Activated naive CD8-positive, alpha-beta T cell (primary cell): ENCODE data around the gene SLC35E2B.

ENCODE experiments used
- H3K27ac Mint-ChIP-seq: one replicate; pipeline ENCODE4 v1.8.0; 2021; ENCODE audit warnings: mixed read lengths
- H3K27me3 Mint-ChIP-seq: one replicate; pipeline ENCODE4 v1.8.0; 2021; ENCODE audit warnings: mixed read lengths
- H3K36me3 Mint-ChIP-seq: one replicate; pipeline ENCODE4 v1.8.0; 2021; ENCODE audit warnings: mixed read lengths
- H3K4me1 Mint-ChIP-seq: one replicate; pipeline ENCODE4 v1.8.0; 2021; ENCODE audit warnings: low read depth, mixed read lengths
- H3K4me3 Mint-ChIP-seq: one replicate; pipeline ENCODE4 v1.8.0; 2021; ENCODE audit warnings: mild to moderate bottlenecking, mixed read lengths
- H3K9me3 Mint-ChIP-seq: one replicate; pipeline ENCODE4 v1.8.0; 2021; ENCODE audit warnings: low read depth, mixed read lengths

SLC35E2B gene

DNA sequence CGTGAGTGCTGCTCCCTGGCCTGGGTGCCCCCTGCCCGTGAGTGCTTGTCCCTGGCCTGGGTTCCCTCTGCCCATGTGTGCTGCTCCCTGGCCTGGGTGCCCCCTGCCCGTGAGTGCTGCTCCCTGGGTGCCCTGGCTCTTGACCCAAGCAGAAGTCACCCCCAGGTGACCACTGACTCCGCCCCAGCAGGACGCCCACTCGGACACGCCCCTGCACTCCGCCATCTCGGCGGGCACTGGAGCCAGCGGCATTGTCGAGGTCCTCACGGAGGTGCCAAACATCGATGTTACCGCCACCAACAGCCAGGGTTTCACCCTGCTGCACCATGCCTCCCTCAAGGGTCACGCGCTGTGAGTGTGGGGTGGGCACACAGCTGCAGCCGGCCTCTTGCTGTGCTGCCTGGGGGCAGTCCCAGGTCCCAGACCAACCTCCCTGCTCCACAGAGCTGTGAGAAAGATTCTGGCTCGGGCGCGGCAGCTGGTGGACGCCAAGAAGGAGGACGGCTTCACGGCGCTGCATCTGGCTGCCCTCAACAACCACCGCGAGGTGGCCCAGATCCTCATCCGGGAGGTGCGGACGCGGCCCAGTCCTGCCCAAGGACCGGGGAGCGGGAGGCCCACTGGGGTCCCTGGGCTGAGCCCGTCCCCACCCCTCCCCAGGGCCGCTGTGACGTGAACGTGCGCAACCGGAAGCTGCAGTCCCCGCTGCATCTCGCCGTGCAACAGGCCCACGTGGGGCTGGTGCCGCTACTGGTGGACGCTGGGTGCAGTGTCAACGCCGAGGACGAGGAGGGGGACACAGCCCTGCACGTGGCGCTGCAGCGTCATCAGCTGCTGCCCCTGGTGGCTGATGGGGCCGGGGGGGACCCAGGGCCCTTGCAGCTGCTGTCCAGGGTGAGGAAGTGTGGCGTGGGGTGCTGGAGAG, 64.5 kb downstream of the SLC35E2B start:
- H3K4me3 Mint-ChIP-seq, result no peak overlapping the region
- no peaks in the 10 kb centered on the region for H3K9me3 Mint-ChIP-seq
- no peak overlapping the region for H3K27ac Mint-ChIP-seq
- no peaks in the 10 kb centered on the region for H3K27me3 Mint-ChIP-seq
- no peaks in the 10 kb centered on the region for H3K36me3 Mint-ChIP-seq
- peaks cover 4% of the 10 kb centered on the region for H3K4me1 Mint-ChIP-seq

DNA sequence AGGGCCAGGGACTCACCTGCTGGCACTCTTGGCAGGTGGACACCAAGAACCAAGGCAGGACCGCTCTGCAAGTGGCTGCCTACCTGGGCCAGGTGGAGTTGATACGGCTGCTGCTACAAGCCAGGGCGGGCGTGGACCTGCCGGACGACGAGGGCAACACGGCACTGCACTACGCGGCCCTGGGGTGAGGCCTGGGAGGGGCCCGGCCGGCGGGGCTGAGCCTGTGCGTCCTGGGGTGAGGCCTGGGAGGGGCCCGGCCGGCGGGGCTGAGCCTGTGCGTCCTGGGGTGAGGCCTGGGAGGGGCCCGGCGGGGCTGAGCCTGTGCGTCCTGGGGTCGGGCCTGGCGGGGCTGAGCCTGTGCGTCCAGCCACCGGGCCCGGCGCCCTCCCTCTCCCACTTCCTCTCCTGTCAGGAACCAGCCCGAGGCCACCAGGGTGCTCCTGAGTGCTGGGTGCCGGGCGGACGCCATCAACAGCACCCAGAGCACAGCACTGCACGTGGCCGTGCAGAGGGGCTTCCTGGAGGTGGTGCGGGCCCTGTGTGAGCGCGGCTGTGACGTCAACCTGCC, 65.2 kb downstream of the SLC35E2B start:
- no peaks in the 10 kb centered on the region for H3K9me3 Mint-ChIP-seq
- peaks cover 4% of the 10 kb centered on the region for H3K4me1 Mint-ChIP-seq
- no peaks in the 10 kb centered on the region for H3K36me3 Mint-ChIP-seq
- H3K27ac Mint-ChIP-seq, result no peak overlapping the region
- H3K27me3 Mint-ChIP-seq, result no peaks in the 10 kb centered on the region
- H3K4me3 Mint-ChIP-seq, result no peak overlapping the region

DNA sequence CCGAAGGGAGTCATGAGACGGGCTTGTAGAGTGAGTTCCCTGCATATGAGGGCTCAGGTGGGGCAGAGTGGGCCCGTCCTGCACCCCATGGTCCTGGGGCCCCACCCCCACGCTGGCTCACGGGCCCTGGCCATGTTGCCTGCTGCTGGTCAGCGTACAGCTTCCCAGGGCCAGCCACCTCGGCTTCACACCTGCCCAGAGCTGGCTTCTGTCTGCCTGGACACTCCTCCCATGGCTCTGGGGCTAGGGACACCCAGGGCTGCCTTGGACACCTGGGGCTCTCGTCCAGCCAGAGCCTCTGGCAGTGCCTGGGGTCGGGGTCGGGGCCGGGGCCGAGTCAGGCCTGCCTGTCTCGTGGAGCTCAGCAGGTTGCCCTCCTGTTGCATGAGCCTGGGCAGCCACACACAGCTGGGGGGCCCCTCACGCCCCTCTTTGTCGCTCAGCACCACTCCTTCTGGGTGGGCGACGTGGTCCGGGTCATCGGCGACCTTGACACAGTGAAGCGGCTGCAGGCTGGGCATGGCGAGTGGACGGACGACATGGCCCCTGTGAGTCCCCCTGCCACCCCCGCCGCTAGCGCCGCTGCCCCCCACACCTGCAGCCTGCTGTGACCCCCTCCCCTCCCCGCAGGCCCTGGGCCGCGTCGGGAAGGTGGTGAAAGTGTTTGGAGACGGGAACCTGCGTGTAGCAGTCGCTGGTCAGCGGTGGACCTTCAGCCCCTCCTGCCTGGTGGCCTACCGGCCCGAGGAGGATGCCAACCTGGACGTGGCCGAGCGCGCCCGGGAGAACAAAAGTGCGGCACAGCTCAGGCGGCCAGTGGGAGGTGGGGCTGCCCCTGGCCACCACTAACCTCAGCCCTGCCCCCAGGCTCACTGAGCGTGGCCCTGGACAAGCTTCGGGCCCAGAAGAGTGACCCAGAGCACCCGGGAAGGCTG, 66.1 kb downstream of the SLC35E2B start:
- Mint-ChIP-seq H3K36me3 (no peaks in the 10 kb centered on the region), H3K4me3 (no peak overlapping the region), H3K4me1 (peaks cover 4% of the 10 kb centered on the region), H3K27ac (no peak overlapping the region), H3K9me3 (no peaks in the 10 kb centered on the region), H3K27me3 (no peaks in the 10 kb centered on the region)

DNA sequence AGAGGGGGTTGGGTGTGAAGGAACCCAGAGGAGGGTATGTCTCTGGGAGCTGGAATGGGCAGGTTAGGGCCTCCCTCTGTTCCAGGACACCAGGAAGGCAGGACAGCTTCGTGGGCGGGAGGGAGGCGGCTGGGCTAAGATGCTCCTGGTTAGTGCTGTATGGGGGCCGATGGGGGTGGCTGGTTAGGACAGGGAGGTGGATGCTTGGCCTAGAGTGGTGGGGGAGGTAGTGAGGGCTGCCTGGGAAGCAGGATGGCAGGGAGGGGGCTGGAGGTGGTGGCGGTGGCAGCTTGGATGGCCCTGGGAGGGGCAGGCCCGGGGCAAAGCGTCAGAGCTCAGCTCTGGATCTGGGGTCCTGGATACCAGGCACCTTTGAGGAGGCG, 66.8 kb downstream of the SLC35E2B start:
- Mint-ChIP-seq H3K4me1 (peaks cover 4% of the 10 kb centered on the region), H3K27me3 (no peaks in the 10 kb centered on the region), H3K36me3 (no peaks in the 10 kb centered on the region), H3K9me3 (no peaks in the 10 kb centered on the region), H3K27ac (no peak overlapping the region), H3K4me3 (no peak overlapping the region)

DNA sequence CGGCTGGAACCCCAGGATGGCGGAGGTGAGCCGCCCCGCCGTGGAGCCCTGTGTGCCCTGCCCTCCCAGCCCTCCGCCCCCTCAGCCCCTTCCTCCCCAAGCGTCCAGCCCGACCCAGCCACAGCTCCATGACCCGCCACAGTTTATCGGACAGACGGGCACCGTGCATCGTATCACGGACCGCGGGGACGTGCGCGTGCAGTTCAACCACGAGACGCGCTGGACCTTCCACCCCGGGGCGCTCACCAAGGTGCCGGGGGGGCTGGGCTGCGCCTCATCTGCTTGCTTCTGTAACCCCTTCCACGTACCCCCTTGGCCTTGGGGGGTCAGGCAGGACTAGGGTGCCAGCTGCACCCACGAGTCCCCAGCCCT, 67.2 kb downstream of the SLC35E2B start:
- Mint-ChIP-seq H3K27ac (no peak overlapping the region), H3K4me3 (no peak overlapping the region), H3K36me3 (no peaks in the 10 kb centered on the region), H3K9me3 (no peaks in the 10 kb centered on the region), H3K27me3 (no peaks in the 10 kb centered on the region), H3K4me1 (peaks cover 4% of the 10 kb centered on the region)

DNA sequence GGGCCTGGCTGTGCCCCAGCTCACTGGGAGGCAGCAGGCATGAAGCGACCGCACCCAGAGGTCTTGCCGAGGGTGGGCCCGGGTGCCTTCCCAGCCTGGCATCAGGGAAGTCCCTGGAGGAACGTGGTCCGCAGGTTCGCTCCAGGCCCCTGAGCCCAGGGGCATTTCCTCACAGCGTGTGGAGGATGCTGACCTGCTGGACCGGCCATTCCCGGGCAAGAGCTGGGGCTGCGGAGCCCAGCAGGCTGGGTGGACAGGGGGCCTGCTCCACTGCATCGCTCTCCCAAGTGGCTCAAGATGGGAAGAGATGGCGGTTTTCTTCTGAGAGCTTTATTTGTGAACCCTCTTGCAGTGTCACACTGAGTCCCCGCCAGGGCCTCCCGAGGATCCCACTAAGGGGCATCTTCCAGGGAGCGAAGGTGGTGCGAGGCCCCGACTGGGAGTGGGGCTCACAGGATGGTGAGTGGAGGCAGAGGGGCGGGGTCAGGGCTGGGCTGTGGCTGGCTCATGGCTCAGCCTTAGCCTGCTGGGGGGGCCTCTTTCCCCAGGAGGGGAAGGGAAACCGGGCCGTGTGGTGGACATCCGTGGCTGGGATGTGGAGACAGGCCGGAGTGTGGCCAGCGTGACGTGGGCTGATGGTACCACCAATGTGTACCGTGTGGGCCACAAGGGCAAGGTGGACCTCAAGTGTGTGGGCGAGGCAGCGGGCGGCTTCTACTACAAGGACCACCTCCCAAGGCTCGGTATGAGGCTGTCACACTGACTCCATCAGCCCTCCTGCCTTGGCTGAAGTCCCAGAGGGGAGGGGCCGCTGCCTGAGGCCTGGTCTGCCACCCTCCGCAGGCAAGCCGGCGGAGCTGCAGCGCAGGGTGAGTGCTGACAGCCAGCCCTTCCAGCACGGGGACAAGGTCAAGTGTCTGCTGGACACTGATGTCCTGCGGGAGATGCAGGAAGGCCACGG, 67.9 kb downstream of the SLC35E2B start:
- H3K4me3 Mint-ChIP-seq, result no peak overlapping the region
- H3K4me1 Mint-ChIP-seq, result peaks cover 2% of the 10 kb centered on the region
- no peaks in the 10 kb centered on the region for H3K36me3 Mint-ChIP-seq
- H3K9me3 Mint-ChIP-seq, result no peaks in the 10 kb centered on the region
- H3K27me3 Mint-ChIP-seq, result no peaks in the 10 kb centered on the region
- H3K27ac Mint-ChIP-seq, result no peak overlapping the region

DNA sequence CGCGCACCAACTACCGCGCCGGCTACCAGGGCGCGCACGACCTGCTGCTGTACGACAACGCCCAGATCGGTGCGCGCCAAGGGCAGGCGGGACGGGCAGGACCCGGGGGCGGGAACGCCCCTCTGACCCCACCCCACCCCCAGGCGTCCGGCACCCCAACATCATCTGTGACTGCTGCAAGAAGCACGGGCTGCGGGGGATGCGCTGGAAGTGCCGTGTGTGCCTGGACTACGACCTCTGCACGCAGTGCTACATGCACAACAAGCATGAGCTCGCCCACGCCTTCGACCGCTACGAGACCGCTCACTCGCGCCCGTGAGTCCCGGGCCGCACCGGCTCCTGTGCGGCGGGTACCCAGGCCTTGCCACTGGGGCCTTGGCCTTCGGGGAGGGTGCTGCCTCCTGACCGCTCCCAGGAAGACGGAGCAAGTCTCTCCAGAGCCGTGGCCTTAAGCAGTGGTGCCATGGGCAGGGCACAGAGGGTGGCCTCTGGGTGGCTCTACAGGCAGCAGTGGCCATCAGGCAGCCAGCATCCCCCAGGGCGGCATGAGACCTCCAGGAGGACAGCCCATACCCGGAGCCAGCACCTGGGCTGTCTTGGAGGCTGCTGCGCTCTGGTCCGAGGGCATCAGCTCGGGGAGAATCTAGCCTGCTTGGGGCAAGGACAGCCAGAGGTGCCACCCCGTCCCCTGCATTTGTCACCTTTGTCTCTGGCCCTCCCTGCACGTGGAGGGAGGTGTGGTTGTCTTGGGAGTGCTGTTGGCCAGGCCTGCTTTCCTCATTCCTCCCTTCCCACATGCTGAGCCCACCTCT, 68.8 kb downstream of the SLC35E2B start:
- H3K9me3 Mint-ChIP-seq, result no peaks in the 10 kb centered on the region
- no peak overlapping the region for H3K27ac Mint-ChIP-seq
- no peaks in the 10 kb centered on the region for H3K36me3 Mint-ChIP-seq
- no peak overlapping the region for H3K4me3 Mint-ChIP-seq
- H3K27me3 Mint-ChIP-seq, result no peaks in the 10 kb centered on the region
- peaks cover 2% of the 10 kb centered on the region for H3K4me1 Mint-ChIP-seq

DNA sequence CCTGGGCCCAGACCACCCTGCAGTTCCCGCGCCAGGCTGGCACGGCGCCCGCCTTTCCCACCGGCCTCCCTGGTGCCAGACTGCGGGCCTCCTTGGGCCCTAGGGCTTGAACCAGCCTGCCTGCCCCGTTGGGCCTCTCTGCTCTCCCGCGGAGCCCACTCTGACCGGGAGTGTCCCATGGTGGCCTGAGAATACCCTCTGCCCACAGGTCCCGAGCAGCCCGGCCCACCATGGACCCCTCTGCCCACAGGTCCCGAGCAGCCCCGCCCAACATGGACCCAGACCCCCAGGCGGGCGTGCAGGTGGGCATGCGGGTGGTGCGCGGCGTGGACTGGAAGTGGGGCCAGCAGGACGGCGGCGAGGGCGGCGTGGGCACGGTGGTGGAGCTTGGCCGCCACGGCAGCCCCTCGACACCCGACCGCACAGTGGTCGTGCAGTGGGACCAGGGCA, 69.4 kb downstream of the SLC35E2B start:
- no peaks in the 10 kb centered on the region for H3K27me3 Mint-ChIP-seq
- peaks cover 2% of the 10 kb centered on the region for H3K4me1 Mint-ChIP-seq
- no peak overlapping the region for H3K4me3 Mint-ChIP-seq
- no peaks in the 10 kb centered on the region for H3K36me3 Mint-ChIP-seq
- H3K9me3 Mint-ChIP-seq, result no peaks in the 10 kb centered on the region
- no peak overlapping the region for H3K27ac Mint-ChIP-seq

DNA sequence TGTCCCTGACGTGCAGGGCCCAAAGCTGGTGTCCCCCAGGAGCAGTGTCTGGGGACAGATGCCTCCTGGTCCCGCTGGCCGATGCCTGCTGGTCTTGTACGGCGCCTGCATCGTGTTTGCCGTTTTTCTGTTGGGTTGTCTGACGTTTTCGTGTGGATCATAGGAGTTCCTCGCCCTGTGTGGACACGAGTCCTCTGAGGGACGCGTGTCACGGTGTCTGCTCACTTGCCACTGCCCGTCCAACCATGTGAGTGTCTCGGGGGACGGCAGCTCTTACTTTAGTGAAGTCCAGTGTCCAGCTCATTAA, 69.9 kb downstream of the SLC35E2B start:
- Mint-ChIP-seq H3K27me3 (no peaks in the 10 kb centered on the region), H3K4me3 (no peak overlapping the region), H3K27ac (no peak overlapping the region), H3K9me3 (no peaks in the 10 kb centered on the region), H3K4me1 (peaks cover 2% of the 10 kb centered on the region), H3K36me3 (no peaks in the 10 kb centered on the region)

DNA sequence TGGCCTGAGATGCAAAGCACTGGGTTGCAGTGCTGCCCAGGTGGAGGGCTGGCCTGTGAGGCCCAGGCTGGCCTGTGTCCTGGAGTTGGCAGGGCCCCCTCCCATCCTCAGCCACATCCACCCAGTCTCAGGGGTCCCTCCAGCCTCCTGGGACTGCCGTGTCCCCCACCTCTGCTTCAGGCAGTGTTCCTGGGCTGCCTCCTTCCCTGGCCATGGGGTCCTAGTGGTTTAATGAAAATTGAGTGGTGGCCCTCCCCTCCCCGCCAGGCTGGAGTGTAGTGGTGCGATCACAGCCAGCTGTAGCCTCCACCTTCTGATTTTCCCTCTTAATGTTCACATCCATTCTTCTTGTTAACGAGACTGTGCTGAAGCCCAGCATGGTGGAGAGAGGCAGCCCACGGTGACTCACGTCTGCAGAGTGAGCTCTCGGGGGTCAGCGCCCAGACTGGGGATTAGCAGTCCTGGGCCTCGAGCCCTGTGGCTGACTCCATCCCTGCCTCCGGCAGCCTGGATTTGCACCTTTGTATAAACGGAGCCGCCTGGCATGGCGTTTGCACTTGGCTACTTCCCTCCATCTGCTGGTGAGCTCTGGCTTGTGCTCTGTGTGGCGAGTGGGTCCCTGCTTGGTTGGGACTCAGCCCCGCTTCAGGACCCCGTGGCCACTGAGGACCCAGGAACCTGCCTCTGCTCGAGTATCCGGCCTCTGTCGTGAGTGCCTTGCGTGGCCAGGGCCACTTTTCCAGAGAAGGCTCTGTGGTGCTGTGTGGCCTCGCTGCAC, 70.4 kb downstream of the SLC35E2B start:
- Mint-ChIP-seq H3K27me3 (no peaks in the 10 kb centered on the region), H3K4me1 (peaks cover 7% of the 10 kb centered on the region), H3K9me3 (no peaks in the 10 kb centered on the region), H3K27ac (no peak overlapping the region), H3K36me3 (no peaks in the 10 kb centered on the region), H3K4me3 (no peak overlapping the region)

DNA sequence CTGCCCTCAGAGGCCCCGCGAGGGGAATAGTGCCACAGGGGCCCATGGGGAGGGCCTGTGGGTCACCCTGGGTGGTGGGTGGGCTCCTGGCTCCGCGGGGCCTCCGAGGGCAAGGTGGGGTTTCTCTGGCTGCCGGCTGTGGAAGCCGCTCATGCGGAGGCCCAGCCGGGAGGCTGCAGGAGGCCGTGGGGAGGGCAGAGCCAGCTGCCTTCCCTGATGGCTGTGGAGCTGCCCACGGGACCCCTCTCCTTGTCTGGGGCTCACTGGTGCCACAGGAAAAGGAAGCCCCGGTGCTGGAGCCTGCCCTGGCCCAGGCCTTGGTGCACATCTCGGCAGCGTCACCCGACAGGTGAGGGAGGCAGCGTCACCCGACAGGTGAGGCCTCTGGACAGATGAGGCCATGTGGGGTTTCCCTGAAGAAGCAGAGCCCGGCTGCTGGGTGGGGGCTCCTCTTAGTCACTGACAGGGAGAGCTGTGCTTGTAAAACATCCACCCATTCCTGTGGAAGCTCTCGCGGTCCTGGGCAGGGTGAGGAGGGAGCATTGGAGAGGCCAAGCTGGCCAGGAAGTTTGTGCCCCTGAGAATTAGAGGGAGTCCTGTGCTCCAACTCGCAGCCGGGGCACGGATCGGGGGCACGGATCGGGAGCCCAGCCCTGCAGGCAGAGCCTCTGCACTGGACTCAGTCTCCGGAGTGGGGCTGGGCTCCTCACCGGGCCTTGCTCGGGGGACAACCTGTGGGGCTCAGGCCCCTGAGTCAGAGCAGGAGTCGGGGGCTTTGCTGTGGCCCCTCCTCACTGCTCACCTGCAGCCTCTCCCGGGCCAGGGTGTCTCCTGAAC, 71.2 kb downstream of the SLC35E2B start:
- no peak overlapping the region for H3K27ac Mint-ChIP-seq
- H3K36me3 Mint-ChIP-seq, result no peaks in the 10 kb centered on the region
- no peak overlapping the region for H3K4me3 Mint-ChIP-seq
- no peaks in the 10 kb centered on the region for H3K27me3 Mint-ChIP-seq
- H3K4me1 Mint-ChIP-seq, result peaks cover 10% of the 10 kb centered on the region
- H3K9me3 Mint-ChIP-seq, result no peaks in the 10 kb centered on the region

DNA sequence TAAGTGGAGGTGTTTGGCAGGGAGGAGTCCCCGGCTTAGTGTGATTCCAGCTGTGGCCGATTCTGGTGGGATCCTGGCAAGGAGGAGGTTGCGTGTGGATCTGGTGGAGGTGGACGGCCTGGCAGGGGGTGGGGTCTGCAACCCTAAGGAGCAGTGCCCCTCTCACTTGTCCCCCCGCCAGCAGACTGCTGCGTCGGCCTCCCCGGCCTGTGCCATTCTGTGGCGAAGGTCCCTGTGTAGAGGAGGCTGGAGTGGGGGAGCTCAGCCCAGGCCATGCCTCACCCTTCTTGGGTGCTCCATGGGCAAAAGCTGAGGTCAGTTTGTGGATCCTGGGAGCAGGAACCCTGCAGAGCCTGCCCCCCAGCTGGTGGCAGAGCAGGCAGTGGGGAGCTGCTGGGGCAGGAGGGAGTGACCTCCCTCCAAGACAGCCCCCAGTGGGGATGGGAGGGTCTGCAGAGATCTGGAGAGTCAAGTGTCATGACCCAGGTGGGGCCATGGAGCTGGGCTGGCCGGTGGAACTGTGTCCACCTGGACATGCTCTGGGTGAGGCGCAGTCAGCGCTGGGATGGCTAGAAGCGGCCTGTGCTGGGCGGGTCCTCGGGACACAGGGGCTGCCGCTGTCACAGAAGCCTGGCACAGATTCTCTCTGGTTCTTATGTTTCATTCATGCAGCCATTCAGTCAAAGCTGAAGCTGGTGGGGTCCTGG, 72.0 kb downstream of the SLC35E2B start:
- Mint-ChIP-seq H3K27me3 (no peaks in the 10 kb centered on the region), H3K4me1 (peaks cover 10% of the 10 kb centered on the region), H3K9me3 (no peaks in the 10 kb centered on the region), H3K4me3 (no peak overlapping the region), H3K27ac (no peak overlapping the region), H3K36me3 (no peaks in the 10 kb centered on the region)
